HCT116 (cell line): ENCODE results near the gene MYOF. TPM values are rescaled to one million over a fixed set of nuclear protein-coding genes. Genes with fewer than 3 reads are reported as not detected.

Source experiments
- ATAC-seq: fragments of 200-7000 bp; cut with Tn5 transposase; 2 replicates; pipeline ENCODE4 v1.9.1; 2020; ENCODE audit warnings: mild to moderate bottlenecking, moderate library complexity
- BruUV-seq: library from RNA; stranded (reverse); fragments of 400-500 nt; replicated peaks from 2 replicates; lab custom pipeline; 2021; lab: Mats Ljungman, UMichigan
- CTCF ChIA-PET: fragments of 300-600 bp; sonication (Branson Sonifier 250); formaldehyde crosslinking; loops from one replicate; lab custom pipeline; 2021; ENCODE audit warnings: antibody characterized with exemption; lab: Charles Lee
- POLR2A ChIA-PET: fragments of 300-600, 350-600 bp; sonication (Branson Sonifier 250); formaldehyde crosslinking; loops from one replicate; lab custom pipeline; 2021; ENCODE audit warnings: antibody characterized with exemption; lab: Charles Lee
- RAD21 ChIA-PET, 2 experiments: fragments of 300-600 bp; sonication (Branson Sonifier 250); formaldehyde crosslinking; loops; one replicate each; lab custom pipeline; 2023; ENCODE audit warnings: low total read pairs in 2 of 2; ENCODE audit not compliant: uncharacterized antibody in 2 of 2, unreplicated experiment in 2 of 2, low non-redundant PET in 1 of 2; lab: Charles Lee
- DNase-seq: peaks from one replicate; pipeline ENCODE4 v3.0.0-alpha.2; 2010; ENCODE audit warnings: low read depth, low spot score
- H2AFZ ChIP-seq: fragments of 200-600 bp; shearing (Covaris generic), sonication (generic); 2 replicates; pipeline ENCODE4 v1.6.1; 2017; ENCODE audit warnings: low read depth, mixed run types, mixed read lengths, antibody characterized with exemption, low read length; ENCODE audit not compliant: poor library complexity, severe bottlenecking
- H3K27ac ChIP-seq: 2 replicates; pipeline ENCODE4 v1.5.1; 2012; ENCODE audit warnings: low read depth, low read length
- H3K27me3 ChIP-seq: fragments of 200-600 bp; sonication (generic); 2 replicates; pipeline ENCODE4 v1.6.1; 2016; ENCODE audit warnings: mixed run types, low read length, mixed read lengths; ENCODE audit not compliant: insufficient read depth
- H3K36me3 ChIP-seq, 2 experiments: fragments of 200-500 bp in 1 of 2; fragments of 200-600 bp in 1 of 2; sonication (Bioruptor generic) in 1 of 2; sonication (generic) in 1 of 2; 2 replicates each; pipeline versions ENCODE4 v1.5.1 to v1.6.1; 2014 to 2016; ENCODE audit warnings: low read length in 2 of 2, inconsistent platforms in 1 of 2, mixed read lengths in 1 of 2, mixed run types in 1 of 2; ENCODE audit not compliant: insufficient read depth in 2 of 2, control insufficient read depth in 1 of 2
- H3K4me1 ChIP-seq, 2 experiments: fragments of 200-600 bp in 1 of 2; sonication (generic) in 1 of 2; 2 replicates each; pipeline versions ENCODE4 v1.5.1 to v1.6.1; 2012 to 2017; ENCODE audit warnings: low read length in 2 of 2, inconsistent platforms in 1 of 2, mild to moderate bottlenecking in 1 of 2, mixed read lengths in 1 of 2, mixed run types in 1 of 2, moderate library complexity in 1 of 2; ENCODE audit not compliant: insufficient read depth in 2 of 2, control insufficient read depth in 1 of 2
- H3K4me2 ChIP-seq: fragments of 200-600 bp; sonication (generic); 2 replicates; pipeline ENCODE4 v1.6.1; 2017; ENCODE audit warnings: mixed run types, low read length, mixed read lengths
- H3K4me3 ChIP-seq, 2 experiments: fragments of 200-600 bp in 1 of 2; sonication (generic) in 1 of 2; replicated peaks in 1 of 2; 2 replicates each; pipeline ENCODE4 v1.5.1; 2011 to 2016; ENCODE audit warnings: low read length in 2 of 2, control low read depth in 1 of 2, low read depth in 1 of 2, mild to moderate bottlenecking in 1 of 2, mixed read lengths in 1 of 2, mixed run types in 1 of 2
- H3K79me2 ChIP-seq: fragments of 200-600 bp; sonication (generic); 2 replicates; pipeline ENCODE4 v1.6.1; 2017; ENCODE audit warnings: mild to moderate bottlenecking, mixed run types, low read length, moderate library complexity, mixed read lengths; ENCODE audit not compliant: insufficient read depth
- H3K9ac ChIP-seq: fragments of 200-600 bp; sonication (generic); 2 replicates; pipeline ENCODE4 v1.6.1; 2016; ENCODE audit warnings: low read length, mixed read lengths
- H3K9me2 ChIP-seq: fragments of 200-600 bp; sonication (generic), shearing (Covaris generic); 2 replicates; pipeline ENCODE4 v1.6.1; 2017; ENCODE audit warnings: mixed run types, mild to moderate bottlenecking, moderate library complexity; ENCODE audit not compliant: insufficient read depth
- H3K9me3 ChIP-seq, 2 experiments: fragments of 200-500 bp in 1 of 2; fragments of 200-600 bp in 1 of 2; sonication (Bioruptor generic) in 1 of 2; sonication (generic) in 1 of 2; 2 replicates each; pipeline ENCODE4 v1.6.1; 2014 to 2017; ENCODE audit warnings: low read length in 2 of 2, mixed read lengths in 2 of 2, inconsistent platforms in 1 of 2, low read depth in 1 of 2, mild to moderate bottlenecking in 1 of 2, mixed run types in 1 of 2, moderate library complexity in 1 of 2; ENCODE audit not compliant: control insufficient read depth in 1 of 2, insufficient read depth in 1 of 2
- H4K20me1 ChIP-seq: fragments of 200-600 bp; sonication (generic), shearing (Covaris generic); 2 replicates; pipeline ENCODE4 v1.6.1; 2017; ENCODE audit warnings: mixed run types, mild to moderate bottlenecking, moderate library complexity; ENCODE audit not compliant: insufficient read depth
- ATF3 ChIP-seq: IDR thresholded peaks from 2 replicates; pipeline ENCODE4 v1.6.1; 2012
- CTCF ChIP-seq, 3 experiments: fragments of 200-600 bp in 1 of 3; sonication (generic) in 1 of 3; IDR thresholded peaks in 2 of 3; conservative IDR thresholded peaks in 1 of 3; 2 replicates each; pipeline ENCODE4 v1.5.1; 2012 to 2017; ENCODE audit warnings: low read depth in 2 of 3, low read length in 2 of 3, antibody characterized with exemption in 1 of 3, borderline replicate concordance in 1 of 3, control low read depth in 1 of 3, mild to moderate bottlenecking in 1 of 3, mixed read lengths in 1 of 3, mixed run types in 1 of 3, moderate library complexity in 1 of 3; ENCODE audit not compliant: insufficient read depth in 1 of 3
- EGR1 ChIP-seq: IDR thresholded peaks from 2 replicates; pipeline ENCODE4 v1.6.1; 2012; ENCODE audit warnings: low read depth
- ELF1 ChIP-seq: IDR thresholded peaks from 2 replicates; pipeline ENCODE4 v1.6.1; 2012; ENCODE audit warnings: low read depth, borderline replicate concordance
- JUND ChIP-seq: IDR thresholded peaks from 2 replicates; pipeline ENCODE4 v1.6.1; 2012
- SIN3A ChIP-seq: IDR thresholded peaks from 2 replicates; pipeline ENCODE4 v1.6.1; 2012; ENCODE audit warnings: low read depth
- TCF7L2 ChIP-seq: IDR thresholded peaks from 2 replicates; pipeline ENCODE4 v1.7.0; 2011; ENCODE audit warnings: borderline replicate concordance, inconsistent platforms; ENCODE audit not compliant: insufficient read depth, insufficient read length; ENCODE audit errors: extremely low read depth
- YY1 ChIP-seq: IDR thresholded peaks from 2 replicates; pipeline ENCODE4 v1.6.1; 2011; ENCODE audit warnings: low read length, low read depth, moderate library complexity, mild to moderate bottlenecking; ENCODE audit not compliant: insufficient replicate concordance; ENCODE audit errors: extremely low read depth
- ZBTB33 ChIP-seq: IDR thresholded peaks from 2 replicates; pipeline ENCODE4 v1.6.1; 2011; ENCODE audit warnings: mild to moderate bottlenecking, low read length, moderate library complexity; ENCODE audit not compliant: insufficient replicate concordance; ENCODE audit errors: extremely low read depth
- ZFX ChIP-seq: fragments of 450-650 bp; IDR thresholded peaks from 2 replicates; pipeline ENCODE4 v1.6.1; 2017
- intact Hi-C: fragments of 100-400 bp; cut with micrococcal nuclease; formaldehyde crosslinking; loops from 2 replicates; pipeline ENCODE4 v1.10.0; 2022
- total RNA-seq: library from RNA; stranded (reverse); gene quantifications from one replicate; pipeline ENCODE4 v1.2.1, GENCODE V29; 2021; ENCODE audit not compliant: unreplicated experiment

The MYOF gene
- total RNA-seq, 1 experiment from 2014 or later: 250 TPM

- DNase-seq: no peak
- Histone ChIP-seq H3K4me2 (no peak overlapping the region), H3K9me3 (no peaks in the 10 kb centered on the region), H3K79me2 (no peaks in the 10 kb centered on the region), H3K9me2 (no peaks in the 10 kb centered on the region), H3K9ac (no peak overlapping the region), H3K4me3 (no peak overlapping the region), H3K4me1 (peaks cover 13 to 23% of the 10 kb centered on the region in 2 experiments), H4K20me1 (no peaks in the 10 kb centered on the region), H3K27ac (no peak overlapping the region), H2AFZ (no peak overlapping the region), H3K36me3 (peaks cover 9 to 43% of the 10 kb centered on the region in 2 experiments), H3K27me3 (no peaks in the 10 kb centered on the region)
- POLR2A ChIA-PET: interaction anchor here (1.1 kb wide), 1 partner anchor 11 kb away, joined by 3 read pairs; no protein-coding TSS in a partner anchor
- no peak for ATAC-seq
- intact Hi-C loops: no loop called here
- TF ChIP-seq ZFX (no peak), ELF1 (no peak), JUND (no peak), YY1 (no peak), ATF3 (no peak), SIN3A (no peak), EGR1 (no peak)
- RAD21 ChIA-PET: no interaction called here
- BruUV-seq: no TSS peak
- CTCF ChIA-PET: interaction anchor here (0.8 kb wide), 1 partner anchor 93 kb away, joined by 3 read pairs; no protein-coding TSS in a partner anchor
Observed at GRCh38 chr10:93390306-93391090, 91.6 kb downstream of the MYOF start.

- no peak for DNase-seq
- ATAC-seq: no peak
- ChIA-PET POLR2A (interaction anchor here (1.3 kb wide), 2 partner anchors 82 to 96 kb away, joined by 3 to 5 read pairs; no protein-coding TSS in a partner anchor), CTCF (no interaction called here), RAD21 (no interaction called here)
- no peaks in the 10 kb centered on the region for H3K9me2 ChIP-seq
- no peaks in the 10 kb centered on the region for H4K20me1 ChIP-seq
- H3K36me3 ChIP-seq: peaks cover 7 to 43% of the 10 kb centered on the region in 2 experiments; a peak in 3 of 4 replicates
- no peak overlapping the region for H2AFZ ChIP-seq
- H3K9me3 ChIP-seq: no peaks in the 10 kb centered on the region
- no peak overlapping the region for H3K4me3 ChIP-seq
- H3K9ac ChIP-seq: no peak overlapping the region
- no peak for TF ChIP-seq TCF7L2
- TF ChIP-seq ZBTB33: no peak
- 0 out of 6 replicates have a peak, but pooled peaks of 1 of the 3 experiments have one; percentile 9 for TF ChIP-seq CTCF (IDR thresholded peaks at IDR 0.05 in 2 of 3, conservative IDR thresholded peaks at IDR 0.05 in 1 of 3; ENCODE audit: borderline replicate concordance in 1 of 3, insufficient read depth in 1 of 3, low read depth in 2 of 3, low read length in 2 of 3)
- no TSS peak for BruUV-seq
- H3K79me2 ChIP-seq: peaks cover 8% of the 10 kb centered on the region; the same call in 1 of the 2 replicates
- intact Hi-C loops: no loop called here
- H3K4me1 ChIP-seq: peaks cover 40 to 54% of the 10 kb centered on the region in 2 experiments
- no peaks in the 10 kb centered on the region for H3K27me3 ChIP-seq
- H3K27ac ChIP-seq: peak overlapping the region; percentile 87
- no peak overlapping the region for H3K4me2 ChIP-seq
Observed at GRCh38 chr10:93386631-93387369, 95.3 kb downstream of the MYOF start.
